ENCODE data around the gene ST3GAL2. TPM values are rescaled to one million over a fixed set of nuclear protein-coding genes. Genes with fewer than 3 reads are reported as not detected.

Gene ST3GAL2
- total and polyA plus RNA-seq, 2 donors from 2014 or later, result 10.6 to 28.6 TPM

DNA sequence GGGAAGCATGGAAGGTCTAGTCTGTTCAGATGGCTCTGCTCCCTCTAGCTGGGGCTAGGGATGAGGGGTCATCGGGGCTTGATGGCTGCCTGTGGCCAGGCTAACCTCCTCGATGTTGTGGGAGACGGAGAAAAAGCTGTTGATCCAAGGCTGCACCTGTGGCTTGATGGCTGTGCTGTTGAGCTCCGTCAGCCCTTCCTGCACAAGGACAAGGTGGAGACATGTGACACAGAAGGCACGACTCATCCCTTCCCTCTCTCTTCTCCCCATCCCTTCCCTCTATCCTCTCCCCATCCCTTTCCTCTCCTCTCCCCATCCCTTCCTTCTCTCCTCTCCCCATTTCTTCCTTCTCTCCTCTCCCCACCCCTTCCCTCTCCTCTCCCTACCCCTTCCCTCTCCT lies 43.7 kb upstream of the ST3GAL2 start:
- DNase-seq, result peak in 1 of 5 donors; percentile 45
- TF ChIP-seq, protein P1, sequence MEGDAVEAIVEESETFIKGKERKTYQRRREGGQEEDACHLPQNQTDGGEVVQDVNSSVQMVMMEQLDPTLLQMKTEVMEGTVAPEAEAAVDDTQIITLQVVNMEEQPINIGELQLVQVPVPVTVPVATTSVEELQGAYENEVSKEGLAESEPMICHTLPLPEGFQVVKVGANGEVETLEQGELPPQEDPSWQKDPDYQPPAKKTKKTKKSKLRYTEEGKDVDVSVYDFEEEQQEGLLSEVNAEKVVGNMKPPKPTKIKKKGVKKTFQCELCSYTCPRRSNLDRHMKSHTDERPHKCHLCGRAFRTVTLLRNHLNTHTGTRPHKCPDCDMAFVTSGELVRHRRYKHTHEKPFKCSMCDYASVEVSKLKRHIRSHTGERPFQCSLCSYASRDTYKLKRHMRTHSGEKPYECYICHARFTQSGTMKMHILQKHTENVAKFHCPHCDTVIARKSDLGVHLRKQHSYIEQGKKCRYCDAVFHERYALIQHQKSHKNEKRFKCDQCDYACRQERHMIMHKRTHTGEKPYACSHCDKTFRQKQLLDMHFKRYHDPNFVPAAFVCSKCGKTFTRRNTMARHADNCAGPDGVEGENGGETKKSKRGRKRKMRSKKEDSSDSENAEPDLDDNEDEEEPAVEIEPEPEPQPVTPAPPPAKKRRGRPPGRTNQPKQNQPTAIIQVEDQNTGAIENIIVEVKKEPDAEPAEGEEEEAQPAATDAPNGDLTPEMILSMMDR (IDR thresholded peaks at IDR 0.05; ENCODE audit: borderline replicate concordance, extremely low read depth, insufficient read depth), result no peak
- Histone ChIP-seq H3K4me3 (ENCODE audit: low read length in 3 of 3) (no peak overlapping the region), H3K27me3 (ENCODE audit: control insufficient read depth, insufficient read depth, low read length) (no peaks in the 10 kb centered on the region), H3K4me1 (ENCODE audit: control insufficient read depth in 2 of 3, insufficient read depth in 2 of 3, low read depth in 1 of 3, low read length in 3 of 3) (no peaks in the 10 kb centered on the region), H3K27ac (ENCODE audit: low read depth in 2 of 2, low read length in 2 of 2) (no peak overlapping the region), H3K9ac (ENCODE audit: low read length in 3 of 3) (no peak overlapping the region), H3K9me3 (ENCODE audit: control insufficient read depth in 2 of 3, insufficient read depth in 1 of 3, low read length in 3 of 3) (no peaks in the 10 kb centered on the region), H3K36me3 (ENCODE audit: control insufficient read depth in 2 of 3, insufficient read depth in 3 of 3, low read length in 3 of 3) (peaks cover 0 to 35% (median 14%) of the 10 kb centered on the region in 3 donors)
- intact Hi-C loops (cut with DNase I), result no loop called here
- FAIRE-seq, result no peak

DNA sequence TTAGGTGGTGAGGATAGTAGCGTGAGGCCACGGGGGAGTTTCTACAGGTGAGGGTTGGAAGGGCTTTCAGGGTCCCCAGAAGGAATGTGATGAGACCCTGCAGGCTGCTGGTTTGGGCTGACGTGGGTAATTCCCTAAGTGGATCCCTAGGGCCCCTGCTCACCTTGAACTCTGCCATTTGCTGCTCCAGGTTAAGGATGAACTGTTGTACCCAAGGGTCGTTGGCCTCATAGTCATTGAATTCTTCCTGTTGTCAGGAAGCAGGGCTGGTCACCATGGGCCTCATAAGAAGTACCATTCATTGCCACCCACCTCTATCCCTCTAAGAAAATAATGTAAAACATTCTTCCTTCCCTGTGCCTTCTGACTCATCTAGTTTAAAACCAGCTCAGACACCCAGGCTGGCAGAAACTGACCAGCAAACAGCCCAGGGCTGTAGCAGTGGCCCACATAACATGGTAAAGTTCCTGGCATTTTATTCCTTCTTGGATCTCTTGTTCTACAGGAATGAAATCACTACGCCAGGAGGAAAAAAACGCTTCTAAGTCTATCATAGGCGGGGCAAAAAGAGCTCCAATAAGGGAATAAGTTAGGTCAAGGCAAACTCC lies 43.1 kb upstream of the ST3GAL2 start:
- Histone ChIP-seq H3K36me3 (ENCODE audit: control insufficient read depth in 2 of 3, insufficient read depth in 3 of 3, low read length in 3 of 3) (peaks cover 0 to 35% (median 14%) of the 10 kb centered on the region in 3 donors), H3K4me3 (ENCODE audit: low read length in 3 of 3) (no peak overlapping the region), H3K27me3 (ENCODE audit: control insufficient read depth, insufficient read depth, low read length) (no peaks in the 10 kb centered on the region), H3K4me1 (ENCODE audit: control insufficient read depth in 2 of 3, insufficient read depth in 2 of 3, low read depth in 1 of 3, low read length in 3 of 3) (no peaks in the 10 kb centered on the region), H3K9me3 (ENCODE audit: control insufficient read depth in 2 of 3, insufficient read depth in 1 of 3, low read length in 3 of 3) (no peaks in the 10 kb centered on the region), H3K27ac (ENCODE audit: low read depth in 2 of 2, low read length in 2 of 2) (no peak overlapping the region), H3K9ac (ENCODE audit: low read length in 3 of 3) (no peak overlapping the region)
- intact Hi-C loops (cut with DNase I), result no loop called here
- TF ChIP-seq, protein P1 (IDR thresholded peaks at IDR 0.05; ENCODE audit: borderline replicate concordance, extremely low read depth, insufficient read depth), result no peak
- FAIRE-seq (no peak), DNase-seq (peak in 1 of 5 donors; percentile 35)

DNA sequence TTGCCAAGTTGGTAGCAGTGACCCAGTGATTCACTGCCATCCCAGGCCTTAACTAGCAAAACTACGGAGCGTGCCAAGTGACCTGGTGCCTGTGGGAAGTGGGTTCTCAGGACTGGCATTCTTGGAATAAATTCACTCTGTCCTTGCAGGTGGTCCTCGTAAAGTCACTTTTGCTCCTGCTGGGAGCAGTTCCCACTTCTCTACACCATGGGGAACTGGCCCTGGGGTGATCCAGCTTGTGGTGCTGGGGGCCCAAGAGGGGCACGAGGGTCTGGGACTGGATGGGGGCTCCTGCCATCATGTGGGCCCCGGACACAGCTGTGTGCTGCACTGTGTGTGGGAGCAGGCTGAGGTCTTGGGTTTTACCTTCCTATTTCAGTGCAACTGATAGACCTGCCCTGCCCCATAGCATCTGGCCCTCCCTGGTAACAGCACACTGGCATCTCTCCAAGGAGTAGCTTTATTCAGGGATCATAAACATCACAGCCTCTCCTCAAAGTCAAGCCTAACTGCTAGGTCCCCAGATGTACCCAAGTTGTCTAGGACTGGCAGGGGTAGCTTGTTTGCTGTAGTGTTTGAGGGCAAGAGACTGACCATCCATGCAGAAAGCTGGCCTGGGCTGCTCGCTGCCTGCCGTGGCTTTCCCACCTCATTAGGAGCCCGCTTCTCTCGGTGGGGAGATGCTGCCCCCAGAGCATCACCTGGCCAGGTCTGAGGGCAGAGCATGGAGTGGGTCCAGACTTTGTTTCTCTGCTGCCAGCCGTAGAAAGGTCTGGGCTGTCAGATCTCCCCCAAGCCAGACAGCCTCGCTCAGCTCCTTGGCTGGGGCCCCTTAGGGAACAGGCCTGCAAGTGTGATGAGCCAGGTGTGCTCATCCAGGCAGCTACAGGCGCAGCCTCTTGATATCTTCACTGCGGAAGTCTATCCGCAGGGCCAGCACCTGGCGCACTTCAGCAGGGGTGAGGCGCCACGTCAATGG lies 41.5 kb upstream of the ST3GAL2 start:
- no peaks in the 10 kb centered on the region for H3K9me3 ChIP-seq (ENCODE audit: control insufficient read depth in 2 of 3, insufficient read depth in 1 of 3, low read length in 3 of 3)
- H3K9ac ChIP-seq (ENCODE audit: low read length in 3 of 3), result no peak overlapping the region
- FAIRE-seq, result no peak
- no peaks in the 10 kb centered on the region for H3K27me3 ChIP-seq (ENCODE audit: control insufficient read depth, insufficient read depth, low read length)
- TF ChIP-seq, protein P1 (IDR thresholded peaks at IDR 0.05; ENCODE audit: borderline replicate concordance, extremely low read depth, insufficient read depth), result no peak
- peaks cover 0 to 35% (median 12%) of the 10 kb centered on the region in 3 donors for H3K36me3 ChIP-seq (ENCODE audit: control insufficient read depth in 2 of 3, insufficient read depth in 3 of 3, low read length in 3 of 3)
- H3K4me1 ChIP-seq (ENCODE audit: control insufficient read depth in 2 of 3, insufficient read depth in 2 of 3, low read depth in 1 of 3, low read length in 3 of 3), result peaks cover 0 to 3% (median 0%) of the 10 kb centered on the region in 3 donors
- H3K4me3 ChIP-seq (ENCODE audit: low read length in 3 of 3), result no peak overlapping the region
- intact Hi-C loops (cut with DNase I), result no loop called here
- peak in 1 of 5 donors; percentile 61 for DNase-seq
- no peak overlapping the region for H3K27ac ChIP-seq (ENCODE audit: low read depth in 2 of 2, low read length in 2 of 2)
